ENCODE results near the gene AKR1A1. TPM values are rescaled to one million over a fixed set of nuclear protein-coding genes. Genes with fewer than 3 reads are reported as not detected.

The AKR1A1 gene
- total RNA-seq, 2 donors from 2014 or later, result 203 to 263 TPM

DNA sequence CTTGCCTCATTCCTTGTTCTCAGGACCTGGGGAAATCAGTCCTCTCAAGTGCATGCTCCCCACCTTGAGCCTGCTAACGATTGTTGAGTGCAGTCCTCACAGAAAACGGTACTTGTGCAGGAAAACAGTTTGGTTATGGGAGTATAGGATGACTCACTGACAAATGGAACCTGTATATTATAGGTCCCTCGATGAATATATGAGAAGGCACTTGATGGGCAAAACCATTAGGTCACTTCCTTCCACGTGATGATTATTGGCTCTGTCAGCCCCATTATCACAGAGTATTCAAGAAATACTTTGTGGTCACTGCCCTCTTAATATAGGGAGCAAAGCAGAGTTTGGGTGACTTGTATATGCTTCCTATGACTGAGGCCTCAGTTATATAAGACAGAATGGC is 67.0 kb downstream of the AKR1A1 start:
- Histone ChIP-seq H3K27ac (no peak overlapping the region), H3K4me3 (no peak overlapping the region), H3K9ac (ENCODE audit: low read depth in 2 of 2, low read length in 2 of 2) (no peak overlapping the region), H3K27me3 (no peaks in the 10 kb centered on the region), H3K4me1 (no peaks in the 10 kb centered on the region), H3K36me3 (no peaks in the 10 kb centered on the region), H3K9me3 (no peaks in the 10 kb centered on the region)
- DNase-seq, result no peak
- TF ChIP-seq, protein P1, sequence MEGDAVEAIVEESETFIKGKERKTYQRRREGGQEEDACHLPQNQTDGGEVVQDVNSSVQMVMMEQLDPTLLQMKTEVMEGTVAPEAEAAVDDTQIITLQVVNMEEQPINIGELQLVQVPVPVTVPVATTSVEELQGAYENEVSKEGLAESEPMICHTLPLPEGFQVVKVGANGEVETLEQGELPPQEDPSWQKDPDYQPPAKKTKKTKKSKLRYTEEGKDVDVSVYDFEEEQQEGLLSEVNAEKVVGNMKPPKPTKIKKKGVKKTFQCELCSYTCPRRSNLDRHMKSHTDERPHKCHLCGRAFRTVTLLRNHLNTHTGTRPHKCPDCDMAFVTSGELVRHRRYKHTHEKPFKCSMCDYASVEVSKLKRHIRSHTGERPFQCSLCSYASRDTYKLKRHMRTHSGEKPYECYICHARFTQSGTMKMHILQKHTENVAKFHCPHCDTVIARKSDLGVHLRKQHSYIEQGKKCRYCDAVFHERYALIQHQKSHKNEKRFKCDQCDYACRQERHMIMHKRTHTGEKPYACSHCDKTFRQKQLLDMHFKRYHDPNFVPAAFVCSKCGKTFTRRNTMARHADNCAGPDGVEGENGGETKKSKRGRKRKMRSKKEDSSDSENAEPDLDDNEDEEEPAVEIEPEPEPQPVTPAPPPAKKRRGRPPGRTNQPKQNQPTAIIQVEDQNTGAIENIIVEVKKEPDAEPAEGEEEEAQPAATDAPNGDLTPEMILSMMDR (IDR thresholded peaks at IDR 0.05), result no peak
- intact Hi-C loops (cut with DNase I), result no loop called here

DNA sequence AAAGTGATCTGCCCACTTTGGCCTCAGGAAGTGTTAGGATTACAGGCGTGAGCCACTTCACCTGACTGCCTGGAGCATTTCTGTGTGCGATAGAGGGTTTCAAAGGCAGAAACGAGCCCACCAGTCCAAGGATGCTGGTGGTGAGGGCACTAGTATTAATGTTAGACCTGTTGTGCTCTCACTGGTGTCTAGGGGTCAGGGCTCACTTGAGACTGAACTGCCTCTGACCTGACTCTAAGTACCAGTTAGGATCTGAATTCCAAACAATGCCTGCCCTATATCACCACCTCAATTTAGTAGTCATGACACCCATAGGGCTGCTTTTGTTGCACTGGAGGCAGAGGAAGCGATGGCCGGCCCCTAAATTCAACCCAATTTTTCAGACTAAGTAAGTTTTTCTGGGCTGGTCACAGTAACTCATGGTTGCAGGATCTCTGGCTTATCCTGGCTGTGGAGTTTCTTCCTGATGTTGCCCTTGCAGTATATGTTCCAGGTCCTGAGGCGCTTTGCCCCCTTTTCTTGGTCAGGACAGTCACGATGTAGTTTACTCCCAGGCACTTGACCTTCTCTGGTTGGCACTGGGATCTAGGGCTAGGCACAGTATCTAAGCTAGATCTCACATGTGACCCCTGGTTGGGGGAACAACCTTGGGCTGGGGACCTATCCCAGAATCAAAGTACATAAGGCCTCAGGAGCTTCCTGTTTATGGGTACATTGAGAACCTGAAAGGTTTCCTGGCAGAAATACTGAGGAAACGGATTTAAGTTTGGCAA is 68.7 kb downstream of the AKR1A1 start:
- Histone ChIP-seq H3K27ac (no peak overlapping the region), H3K36me3 (no peaks in the 10 kb centered on the region), H3K9ac (ENCODE audit: low read depth in 2 of 2, low read length in 2 of 2) (no peak overlapping the region), H3K4me3 (no peak overlapping the region), H3K4me1 (no peaks in the 10 kb centered on the region), H3K9me3 (no peaks in the 10 kb centered on the region), H3K27me3 (no peaks in the 10 kb centered on the region)
- DNase-seq, result no peak
- TF ChIP-seq, protein P1 (IDR thresholded peaks at IDR 0.05), result no peak
- intact Hi-C loops (cut with DNase I), result no loop called here

Other genes starting within 250 kb of the AKR1A1 start
- 10 to 100 TPM in 1 of 2 donors, 1 to 10 TPM in 1; 4.3 to 29.3 TPM for gene HPDL, start 223.9 kb upstream of the AKR1A1 start, total RNA-seq
- gene TOE1, start 210.7 kb upstream of the AKR1A1 start, total RNA-seq, result 10 to 100 TPM; 10.1 to 20.5 TPM
- 10 to 100 TPM; 17.0 to 65.0 TPM for gene MUTYH, start 210.4 kb upstream of the AKR1A1 start, total RNA-seq
- gene TESK2, start 59.7 kb upstream of the AKR1A1 start, total RNA-seq, result 10 to 100 TPM; 11.3 to 15.3 TPM
- gene CCDC163, start 50.8 kb upstream of the AKR1A1 start, total RNA-seq, result 1 to 10 TPM in 1 of 2 donors, under 1 TPM in 1; 0.96 to 2.2 TPM
- 10 to 100 TPM in 1 of 2 donors, 1 to 10 TPM in 1; 5.9 to 23.6 TPM for gene MMACHC, start 50.5 kb upstream of the AKR1A1 start, total RNA-seq
- 100 to 1,000 TPM; 325 to 508 TPM for gene PRDX1, start 28.9 kb upstream of the AKR1A1 start, total RNA-seq
- gene NASP, start 33.2 kb downstream of the AKR1A1 start, total RNA-seq, result 100 to 1,000 TPM in 1 of 2 donors, 10 to 100 TPM in 1; 54.7 to 119 TPM
- gene CCDC17, start 73.2 kb downstream of the AKR1A1 start, total RNA-seq, result 1 to 10 TPM; 1.8 to 2.4 TPM
- 100 to 1,000 TPM; 157 to 214 TPM for gene GPBP1L1, start 135.7 kb downstream of the AKR1A1 start, total RNA-seq
- 10 to 100 TPM; 21.4 to 23.6 TPM for gene TMEM69, start 137.4 kb downstream of the AKR1A1 start, total RNA-seq
- gene IPP, start 199.8 kb downstream of the AKR1A1 start, total RNA-seq, result 10 to 100 TPM; 17.7 to 19.2 TPM